ENCODE data around the gene PCNX2.

- TF ChIP-seq EZH2 (IDR thresholded peaks at IDR 0.05; ENCODE audit: borderline replicate concordance, insufficient read depth, low read depth, low read length, poor library complexity, severe bottlenecking) (no peak), CTCF (IDR thresholded peaks at IDR 0.05) (no peak)
These were observed 40.4 kb downstream of the PCNX2 start for GRCh38 chr1:233255145-233255544.

Measured in B cell (primary cell).